Measurements from ENCODE around the gene UGGT2. TPM values are rescaled to one million over a fixed set of nuclear protein-coding genes. Genes with fewer than 3 reads are reported as not detected.
"Not testable (repeated sequence)": the region's sequence is repeated elsewhere in the genome, so short reads cannot be mapped to it uniquely, and the experiment has no call there.

The UGGT2 gene
- total RNA-seq, 2 experiments from 2014 or later, result 1.8 TPM; not detected in 1

DNA sequence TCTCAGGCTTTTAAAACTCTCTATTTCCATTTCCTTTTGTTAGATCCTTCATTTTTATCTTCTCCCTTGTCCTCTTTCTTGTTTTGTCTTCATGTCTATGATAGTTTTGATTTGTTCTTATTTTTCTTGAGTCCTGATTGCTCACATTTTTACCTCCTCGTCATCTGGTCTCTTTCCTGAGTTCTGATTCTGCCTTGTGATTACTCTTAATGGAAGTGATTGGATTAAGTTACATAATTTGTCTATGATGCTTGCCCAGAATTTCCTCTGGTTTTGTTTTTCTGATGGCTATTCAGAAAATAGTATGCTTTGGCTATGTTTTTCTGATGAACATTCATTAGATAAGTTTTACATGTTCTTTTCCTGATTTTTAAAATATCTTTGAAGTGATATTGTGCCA is 273.7 kb downstream of the UGGT2 start:
- Histone ChIP-seq H3K27ac (ENCODE audit: low read depth, low read length, poor library complexity, severe bottlenecking) (no peak overlapping the region), H2AFZ (ENCODE audit: low read length) (no peak overlapping the region), H3K4me3 (ENCODE audit: low read depth, low read length, poor library complexity, severe bottlenecking) (no peak overlapping the region), H3K9me3 (ENCODE audit: low read length) (no peaks in the 10 kb centered on the region), H3K9me2 (ENCODE audit: insufficient read depth, low read length) (no peaks in the 10 kb centered on the region), H3K36me3 (ENCODE audit: insufficient read depth, low read length) (no peaks in the 10 kb centered on the region), H3K79me2 (ENCODE audit: insufficient read depth, low read depth, low read length) (no peaks in the 10 kb centered on the region), H3K4me2 (ENCODE audit: low read length) (no peak overlapping the region), H4K20me1 (ENCODE audit: insufficient read depth, low read length) (no peaks in the 10 kb centered on the region), H3K4me1 (ENCODE audit: insufficient read depth, low read length, poor library complexity, severe bottlenecking) (no peaks in the 10 kb centered on the region)
- TF ChIP-seq CTCF (conservative IDR thresholded peaks at IDR 0.05; ENCODE audit: low read length) (no peak), EZH2phosphoT487 (IDR thresholded peaks at IDR 0.05; ENCODE audit: borderline replicate concordance, low read depth, low read length) (no peak)
- intact Hi-C loops (cut with micrococcal nuclease; ENCODE audit: unreplicated experiment), result no loop called here
- BruUV-seq (replicated peaks), result no TSS peak
- DNase-seq (ENCODE audit: low spot score), result no peak
- POLR2A ChIA-PET, result no interaction called here
- CTCF ChIA-PET (ENCODE audit: unreplicated experiment), result no interaction called here

DNA sequence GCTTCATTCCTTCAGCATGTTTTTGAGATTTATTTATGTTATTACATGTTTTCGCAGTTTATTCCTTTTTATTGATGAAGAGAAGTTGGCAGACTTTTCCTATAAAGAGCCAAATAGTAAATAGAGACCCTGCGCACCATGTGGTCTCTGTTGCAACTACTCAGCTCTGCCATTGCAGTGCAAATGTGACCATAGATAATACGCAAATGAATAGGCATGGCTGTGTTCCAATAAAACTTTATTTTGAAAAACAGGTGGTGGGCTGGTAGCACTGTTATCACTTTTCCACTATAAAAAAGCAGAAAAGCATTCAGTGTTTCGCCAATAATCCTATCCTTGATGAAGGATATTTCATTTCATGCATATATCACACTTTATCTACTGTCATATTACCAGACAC is 281.3 kb downstream of the UGGT2 start:
- no peak for TF ChIP-seq CTCF (conservative IDR thresholded peaks at IDR 0.05; ENCODE audit: low read length)
- no peak for TF ChIP-seq EZH2phosphoT487 (IDR thresholded peaks at IDR 0.05; ENCODE audit: borderline replicate concordance, low read depth, low read length)
- Histone ChIP-seq H3K27ac (ENCODE audit: low read depth, low read length, poor library complexity, severe bottlenecking) (no peak overlapping the region), H3K4me1 (ENCODE audit: insufficient read depth, low read length, poor library complexity, severe bottlenecking) (no peaks in the 10 kb centered on the region), H3K9me3 (ENCODE audit: low read length) (no peaks in the 10 kb centered on the region), H3K4me3 (ENCODE audit: low read depth, low read length, poor library complexity, severe bottlenecking) (no peak overlapping the region), H3K4me2 (ENCODE audit: low read length) (no peak overlapping the region), H3K9me2 (ENCODE audit: insufficient read depth, low read length) (no peaks in the 10 kb centered on the region), H3K79me2 (ENCODE audit: insufficient read depth, low read depth, low read length) (no peaks in the 10 kb centered on the region), H2AFZ (ENCODE audit: low read length) (no peak overlapping the region), H4K20me1 (ENCODE audit: insufficient read depth, low read length) (no peaks in the 10 kb centered on the region), H3K36me3 (ENCODE audit: insufficient read depth, low read length) (no peaks in the 10 kb centered on the region)
- POLR2A ChIA-PET, result interaction anchor here (0.5 kb wide), 1 partner anchor 97 kb away, joined by 4 read pairs; no protein-coding TSS in a partner anchor
- DNase-seq (ENCODE audit: low spot score), result no peak
- no TSS peak for BruUV-seq (replicated peaks)
- intact Hi-C loops (cut with micrococcal nuclease; ENCODE audit: unreplicated experiment), result no loop called here
- CTCF ChIA-PET (ENCODE audit: unreplicated experiment), result no interaction called here

DNA sequence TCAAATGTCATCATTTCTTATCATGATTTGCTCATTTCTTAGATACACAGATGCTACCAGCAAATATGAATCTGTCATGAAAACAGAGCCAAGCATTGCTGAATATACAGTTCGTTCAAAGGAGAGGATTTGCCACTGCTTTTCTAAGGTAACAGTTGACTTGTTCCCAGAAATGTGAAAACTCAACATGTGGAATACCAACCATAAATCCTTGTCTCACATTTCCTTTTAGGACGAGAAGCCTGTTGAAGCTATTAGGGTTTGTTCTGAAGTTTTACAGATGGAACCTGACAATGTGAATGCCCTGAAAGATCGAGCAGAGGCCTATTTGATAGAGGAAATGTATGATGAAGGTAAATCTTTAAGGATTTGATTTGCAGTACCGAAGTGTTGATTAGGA is 289.6 kb downstream of the UGGT2 start:
- Histone ChIP-seq H3K9me2 (ENCODE audit: insufficient read depth, low read length) (no peaks in the 10 kb centered on the region), H3K36me3 (ENCODE audit: insufficient read depth, low read length) (peaks cover 11% of the 10 kb centered on the region; the same call in 1 of the 2 replicates), H3K4me3 (ENCODE audit: low read depth, low read length, poor library complexity, severe bottlenecking) (no peak overlapping the region), H3K4me1 (ENCODE audit: insufficient read depth, low read length, poor library complexity, severe bottlenecking) (no peaks in the 10 kb centered on the region), H3K9me3 (ENCODE audit: low read length) (no peaks in the 10 kb centered on the region), H3K79me2 (ENCODE audit: insufficient read depth, low read depth, low read length) (no peaks in the 10 kb centered on the region), H2AFZ (ENCODE audit: low read length) (no peak overlapping the region), H3K4me2 (ENCODE audit: low read length) (no peak overlapping the region), H3K27ac (ENCODE audit: low read depth, low read length, poor library complexity, severe bottlenecking) (no peak overlapping the region), H4K20me1 (ENCODE audit: insufficient read depth, low read length) (no peaks in the 10 kb centered on the region)
- no peak for DNase-seq (ENCODE audit: low spot score)
- TF ChIP-seq EZH2phosphoT487 (IDR thresholded peaks at IDR 0.05; ENCODE audit: borderline replicate concordance, low read depth, low read length), result no peak
- ChIA-PET CTCF (ENCODE audit: unreplicated experiment) (no interaction called here), POLR2A (no interaction called here)
- intact Hi-C loops (cut with micrococcal nuclease; ENCODE audit: unreplicated experiment), result no loop called here
- no TSS peak for BruUV-seq (replicated peaks)

DNA sequence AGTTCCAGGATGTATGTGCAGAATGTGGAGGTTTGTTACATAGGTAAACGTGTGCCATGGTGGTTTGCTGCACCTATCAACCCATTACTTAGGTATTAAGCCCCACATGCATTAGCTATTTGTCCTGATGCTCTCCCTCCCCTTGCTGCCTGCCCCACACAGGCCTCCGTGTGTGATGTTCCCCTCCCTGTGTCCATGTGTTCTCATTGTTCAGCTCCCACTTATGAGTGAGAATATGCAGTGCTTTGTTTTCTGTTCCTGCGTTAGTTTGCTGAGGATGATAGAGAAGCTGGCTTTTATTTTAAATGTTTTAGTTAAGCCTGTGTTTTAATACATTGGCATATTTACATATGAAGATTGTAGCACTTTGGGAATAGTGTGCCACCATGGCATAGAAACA is 290.6 kb downstream of the UGGT2 start:
- H4K20me1 ChIP-seq (ENCODE audit: insufficient read depth, low read length); intact Hi-C loops (cut with micrococcal nuclease; ENCODE audit: unreplicated experiment); H3K27ac ChIP-seq (ENCODE audit: low read depth, low read length, poor library complexity, severe bottlenecking); H3K4me2 ChIP-seq (ENCODE audit: low read length); DNase-seq (ENCODE audit: low spot score); CTCF ChIA-PET (ENCODE audit: unreplicated experiment); H3K9me2 ChIP-seq (ENCODE audit: insufficient read depth, low read length); H3K4me1 ChIP-seq (ENCODE audit: insufficient read depth, low read length, poor library complexity, severe bottlenecking); H3K79me2 ChIP-seq (ENCODE audit: insufficient read depth, low read depth, low read length); BruUV-seq (replicated peaks); POLR2A ChIA-PET; H3K9me3 ChIP-seq (ENCODE audit: low read length); H3K4me3 ChIP-seq (ENCODE audit: low read depth, low read length, poor library complexity, severe bottlenecking); H2AFZ ChIP-seq (ENCODE audit: low read length): not testable (repeated sequence)
- H3K36me3 ChIP-seq (ENCODE audit: insufficient read depth, low read length), result peaks cover 11% of the 10 kb centered on the region; the same call in 1 of the 2 replicates

All from OCI-LY7 (cell line).